ENCODE measurements around the gene ZMYND12.
A peak's percentile ranks its signal among the peaks of the same experiment; 100 is the strongest.

The ZMYND12 gene

DNA sequence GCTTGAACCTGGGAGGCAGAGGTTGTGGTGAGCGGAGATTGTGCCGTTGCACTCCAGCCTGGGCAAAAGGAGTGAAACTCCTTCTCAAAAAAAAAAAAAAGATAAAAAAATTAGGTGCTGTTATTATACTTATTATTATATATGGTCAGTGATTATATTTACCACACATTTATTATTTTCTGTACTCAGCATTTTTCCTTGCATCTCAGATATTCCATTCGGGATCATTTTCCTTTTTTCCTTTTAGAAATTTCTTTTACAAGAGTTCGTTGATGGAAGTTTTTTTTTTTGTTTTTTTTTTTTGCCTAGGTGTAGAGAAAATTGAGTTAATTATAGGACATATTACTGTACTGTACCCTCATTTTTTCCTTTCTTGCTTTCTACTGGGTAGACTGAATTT, 20.8 kb upstream of the ZMYND12 start:
- Histone ChIP-seq H3K27ac (ENCODE audit: low read length) (no peak overlapping the region), H3K4me3 (ENCODE audit: low read length) (no peak overlapping the region), H3K27me3 (ENCODE audit: control insufficient read depth, insufficient read depth, low read length) (no peaks in the 10 kb centered on the region), H3K9me3 (ENCODE audit: control insufficient read depth, insufficient read depth, low read length) (no peaks in the 10 kb centered on the region), H3K4me1 (ENCODE audit: control insufficient read depth, insufficient read depth, low read length) (no peaks in the 10 kb centered on the region), H3K36me3 (ENCODE audit: control insufficient read depth, insufficient read depth, low read length) (no peaks in the 10 kb centered on the region)
- no CpG with 5 or more reads among the region's 4 CpGs for WGBS (ENCODE audit: insufficient coverage, insufficient read length)
- no peak for DNase-seq (ENCODE audit: low read depth, low spot score)

- Histone ChIP-seq H3K4me3 (ENCODE audit: low read length) (no peak overlapping the region), H3K27me3 (ENCODE audit: control insufficient read depth, insufficient read depth, low read length) (no peaks in the 10 kb centered on the region), H3K4me1 (ENCODE audit: control insufficient read depth, insufficient read depth, low read length) (no peaks in the 10 kb centered on the region), H3K9me3 (ENCODE audit: control insufficient read depth, insufficient read depth, low read length) (no peaks in the 10 kb centered on the region), H3K36me3 (ENCODE audit: control insufficient read depth, insufficient read depth, low read length) (no peaks in the 10 kb centered on the region), H3K27ac (ENCODE audit: low read length) (no peak overlapping the region)
- WGBS (ENCODE audit: insufficient coverage, insufficient read length): no CpG with 5 or more reads among the region's 2 CpGs
- DNase-seq (ENCODE audit: low read depth, low spot score): no peak
Observed at GRCh38 chr1:42469727-42470126, 13.9 kb upstream of the ZMYND12 start.

DNA sequence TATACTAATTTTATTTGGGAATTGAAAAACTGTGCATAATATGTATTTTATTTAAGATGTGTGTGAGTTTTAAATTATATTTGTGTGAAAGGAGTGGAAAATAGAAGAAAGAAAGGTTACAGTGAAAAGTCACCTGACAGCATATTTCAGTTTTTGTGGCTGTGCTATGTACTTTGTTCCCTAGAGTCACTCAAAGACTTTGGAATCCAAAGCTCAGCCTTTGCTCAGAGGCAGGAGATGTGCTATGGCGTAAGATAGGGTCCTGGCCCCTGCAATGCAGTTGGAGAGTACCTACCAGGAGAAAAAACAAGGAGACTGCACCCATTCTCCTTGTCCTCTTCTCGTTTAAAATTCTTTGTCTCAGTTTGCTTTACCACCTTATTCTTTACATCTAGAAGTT, 10.2 kb upstream of the ZMYND12 start:
- WGBS (ENCODE audit: insufficient coverage, insufficient read length): no CpG with 5 or more reads among the region's 2 CpGs
- Histone ChIP-seq H3K27ac (ENCODE audit: low read length) (no peak overlapping the region), H3K9me3 (ENCODE audit: control insufficient read depth, insufficient read depth, low read length) (no peaks in the 10 kb centered on the region), H3K4me1 (ENCODE audit: control insufficient read depth, insufficient read depth, low read length) (0 out of 2 replicates have a peak, but pooled peaks cover 2% of the 10 kb centered on the region), H3K36me3 (ENCODE audit: control insufficient read depth, insufficient read depth, low read length) (no peaks in the 10 kb centered on the region), H3K27me3 (ENCODE audit: control insufficient read depth, insufficient read depth, low read length) (no peaks in the 10 kb centered on the region), H3K4me3 (ENCODE audit: low read length) (no peak overlapping the region)
- DNase-seq (ENCODE audit: low read depth, low spot score): no peak

DNA sequence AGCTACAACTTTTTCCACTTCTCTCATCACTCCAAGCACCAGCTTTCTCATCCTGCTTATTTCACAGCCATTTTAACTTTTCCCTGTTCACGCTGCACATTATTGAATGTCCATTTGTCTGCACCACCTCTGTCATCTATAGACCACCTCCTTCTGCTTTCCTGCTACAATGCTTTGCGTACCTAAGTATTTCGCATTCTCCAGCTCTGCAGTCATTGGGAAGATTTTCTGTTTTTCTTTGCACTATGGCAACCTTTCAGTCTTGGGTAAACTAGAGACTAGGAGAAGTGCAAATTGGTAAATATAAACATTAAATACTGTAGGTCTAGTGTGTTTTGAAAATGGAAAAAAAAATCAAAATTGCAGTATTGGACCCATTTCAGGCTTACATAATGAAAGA, 8.1 kb upstream of the ZMYND12 start:
- H3K4me3 ChIP-seq (ENCODE audit: low read length): no peak overlapping the region; the same call in 1 of the 2 replicates
- DNase-seq (ENCODE audit: low read depth, low spot score): no peak
- no CpG with 5 or more reads among the region's 3 CpGs for WGBS (ENCODE audit: insufficient coverage, insufficient read length)
- no peak overlapping the region for H3K27ac ChIP-seq (ENCODE audit: low read length)
- 0 out of 2 replicates have a peak, but pooled peaks cover 2% of the 10 kb centered on the region for H3K4me1 ChIP-seq (ENCODE audit: control insufficient read depth, insufficient read depth, low read length)
- H3K36me3 ChIP-seq (ENCODE audit: control insufficient read depth, insufficient read depth, low read length): no peaks in the 10 kb centered on the region
- no peaks in the 10 kb centered on the region for H3K27me3 ChIP-seq (ENCODE audit: control insufficient read depth, insufficient read depth, low read length)
- H3K9me3 ChIP-seq (ENCODE audit: control insufficient read depth, insufficient read depth, low read length): no peaks in the 10 kb centered on the region

- Histone ChIP-seq H3K4me1 (ENCODE audit: control insufficient read depth, insufficient read depth, low read length) (0 out of 2 replicates have a peak, but pooled peaks cover 2% of the 10 kb centered on the region), H3K27me3 (ENCODE audit: control insufficient read depth, insufficient read depth, low read length) (no peaks in the 10 kb centered on the region), H3K9me3 (ENCODE audit: control insufficient read depth, insufficient read depth, low read length) (no peaks in the 10 kb centered on the region), H3K27ac (ENCODE audit: low read length) (no peak within 1 kb of the TSS), H3K4me3 (ENCODE audit: low read length) (peak within 1 kb of the TSS; percentile 60; the same call in 1 of the 2 replicates), H3K36me3 (ENCODE audit: control insufficient read depth, insufficient read depth, low read length) (no peaks in the 10 kb centered on the region)
- no CpG with 5 or more reads among the region's 59 CpGs for WGBS (ENCODE audit: insufficient coverage, insufficient read length)
- DNase-seq (ENCODE audit: low read depth, low spot score): peak; percentile 98
Observed at GRCh38 chr1:42462828-42463763, 7.3 kb upstream of the ZMYND12 start, which contains the start of gene CCDC30. CCDC30 (plus strand) TSS chr1:42463286; CDS start chr1:42480552, 17,266 bp downstream.

DNA sequence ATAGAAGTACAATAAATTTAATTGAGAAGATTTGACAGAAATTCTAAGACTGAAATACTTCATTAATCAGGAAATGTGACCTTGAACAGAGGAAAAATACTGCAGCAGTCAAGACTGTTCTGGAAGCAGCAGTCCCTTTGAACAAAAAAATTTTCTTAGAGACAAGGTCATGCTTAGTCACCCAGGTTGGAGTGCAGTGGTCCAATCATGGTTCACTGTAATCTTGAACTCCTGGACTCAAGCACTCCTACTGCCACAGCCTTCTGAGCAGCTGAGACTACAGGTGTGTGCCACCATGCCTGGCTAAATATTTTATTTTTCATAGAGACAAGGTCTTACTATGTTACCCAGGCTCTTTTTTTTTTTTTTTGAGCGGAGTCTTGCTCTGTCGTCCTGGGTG, 5.4 kb upstream of the ZMYND12 start:
- H3K27ac ChIP-seq (ENCODE audit: low read length): no peak overlapping the region
- H3K4me1 ChIP-seq (ENCODE audit: control insufficient read depth, insufficient read depth, low read length): 0 out of 2 replicates have a peak, but pooled peaks cover 2% of the 10 kb centered on the region
- DNase-seq (ENCODE audit: low read depth, low spot score): no peak
- H3K4me3 ChIP-seq (ENCODE audit: low read length): no peak overlapping the region
- no peaks in the 10 kb centered on the region for H3K36me3 ChIP-seq (ENCODE audit: control insufficient read depth, insufficient read depth, low read length)
- no CpG with 5 or more reads among the region's 2 CpGs for WGBS (ENCODE audit: insufficient coverage, insufficient read length)
- H3K9me3 ChIP-seq (ENCODE audit: control insufficient read depth, insufficient read depth, low read length): no peaks in the 10 kb centered on the region
- H3K27me3 ChIP-seq (ENCODE audit: control insufficient read depth, insufficient read depth, low read length): no peaks in the 10 kb centered on the region

DNA sequence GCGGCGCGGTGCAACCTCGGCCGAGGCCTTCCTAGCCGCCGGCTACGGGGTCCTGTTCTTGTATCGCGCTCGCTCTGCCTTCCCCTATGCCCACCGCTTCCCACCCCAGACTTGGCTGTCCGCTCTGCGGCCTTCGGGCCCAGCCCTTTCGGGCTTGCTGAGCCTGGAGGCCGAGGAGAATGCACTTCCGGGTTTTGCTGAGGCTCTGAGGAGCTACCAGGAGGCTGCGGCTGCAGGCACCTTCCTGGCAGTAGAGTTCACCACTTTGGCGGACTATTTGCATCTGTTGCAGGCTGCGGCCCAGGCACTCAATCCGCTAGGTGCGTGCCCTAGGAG, 900 bp upstream of the ZMYND12 start:
- Histone ChIP-seq H3K27me3 (ENCODE audit: control insufficient read depth, insufficient read depth, low read length) (no peaks in the 10 kb centered on the region), H3K36me3 (ENCODE audit: control insufficient read depth, insufficient read depth, low read length) (no peaks in the 10 kb centered on the region), H3K9me3 (ENCODE audit: control insufficient read depth, insufficient read depth, low read length) (no peaks in the 10 kb centered on the region), H3K4me1 (ENCODE audit: control insufficient read depth, insufficient read depth, low read length) (no peaks in the 10 kb centered on the region), H3K4me3 (ENCODE audit: low read length) (peak overlapping the region; percentile 69), H3K27ac (ENCODE audit: low read length) (no peak overlapping the region)
- no CpG with 5 or more reads among the region's 23 CpGs for WGBS (ENCODE audit: insufficient coverage, insufficient read length)
- DNase-seq (ENCODE audit: low read depth, low spot score): no peak

GRCh38 chr1:42454403-42454802, 1.4 kb downstream of the ZMYND12 start:
- DNase-seq (ENCODE audit: low read depth, low spot score): no peak
- no peaks in the 10 kb centered on the region for H3K36me3 ChIP-seq (ENCODE audit: control insufficient read depth, insufficient read depth, low read length)
- no peak overlapping the region for H3K4me3 ChIP-seq (ENCODE audit: low read length)
- no peak overlapping the region for H3K27ac ChIP-seq (ENCODE audit: low read length)
- WGBS (ENCODE audit: insufficient coverage, insufficient read length): no CpG with 5 or more reads among the region's 5 CpGs
- H3K9me3 ChIP-seq (ENCODE audit: control insufficient read depth, insufficient read depth, low read length): no peaks in the 10 kb centered on the region
- H3K27me3 ChIP-seq (ENCODE audit: control insufficient read depth, insufficient read depth, low read length): no peaks in the 10 kb centered on the region
- H3K4me1 ChIP-seq (ENCODE audit: control insufficient read depth, insufficient read depth, low read length): no peaks in the 10 kb centered on the region

- H3K4me1 ChIP-seq (ENCODE audit: control insufficient read depth, insufficient read depth, low read length): no peaks in the 10 kb centered on the region
- no peaks in the 10 kb centered on the region for H3K27me3 ChIP-seq (ENCODE audit: control insufficient read depth, insufficient read depth, low read length)
- no peak overlapping the region for H3K4me3 ChIP-seq (ENCODE audit: low read length)
- no peaks in the 10 kb centered on the region for H3K36me3 ChIP-seq (ENCODE audit: control insufficient read depth, insufficient read depth, low read length)
- no peak overlapping the region for H3K27ac ChIP-seq (ENCODE audit: low read length)
- WGBS (ENCODE audit: insufficient coverage, insufficient read length): no CpG with 5 or more reads among the region's 4 CpGs
- no peak for DNase-seq (ENCODE audit: low read depth, low spot score)
- H3K9me3 ChIP-seq (ENCODE audit: control insufficient read depth, insufficient read depth, low read length): no peaks in the 10 kb centered on the region
Observed at GRCh38 chr1:42453386-42453785, 2.4 kb downstream of the ZMYND12 start.

DNA sequence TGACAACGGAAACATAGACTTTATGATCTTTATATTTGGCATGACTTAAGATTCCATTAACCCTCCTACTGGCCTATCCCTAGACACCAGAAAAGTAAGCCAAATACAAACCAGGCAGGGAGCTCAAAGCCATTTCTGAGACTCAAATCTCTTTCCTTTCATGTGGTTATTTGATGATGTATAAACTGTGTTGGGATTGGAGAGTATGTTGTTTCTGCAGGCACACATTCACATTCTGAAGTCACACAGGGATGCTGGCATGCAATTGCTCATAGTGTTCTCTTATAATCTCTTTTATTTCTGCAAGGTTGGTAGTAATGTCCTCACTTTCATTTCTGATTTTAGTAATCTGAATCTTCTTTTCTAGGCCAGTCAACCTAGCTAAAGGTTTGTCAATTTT, 5.8 kb downstream of the ZMYND12 start:
- H3K4me1 ChIP-seq (ENCODE audit: control insufficient read depth, insufficient read depth, low read length): no peaks in the 10 kb centered on the region
- H3K36me3 ChIP-seq (ENCODE audit: control insufficient read depth, insufficient read depth, low read length): no peaks in the 10 kb centered on the region
- H3K4me3 ChIP-seq (ENCODE audit: low read length): no peak overlapping the region
- no peak for DNase-seq (ENCODE audit: low read depth, low spot score)
- no peaks in the 10 kb centered on the region for H3K9me3 ChIP-seq (ENCODE audit: control insufficient read depth, insufficient read depth, low read length)
- WGBS (ENCODE audit: insufficient coverage, insufficient read length): no CpG with 5 or more reads among the region's 1 CpG
- H3K27ac ChIP-seq (ENCODE audit: low read length): no peak overlapping the region
- H3K27me3 ChIP-seq (ENCODE audit: control insufficient read depth, insufficient read depth, low read length): no peaks in the 10 kb centered on the region

DNA sequence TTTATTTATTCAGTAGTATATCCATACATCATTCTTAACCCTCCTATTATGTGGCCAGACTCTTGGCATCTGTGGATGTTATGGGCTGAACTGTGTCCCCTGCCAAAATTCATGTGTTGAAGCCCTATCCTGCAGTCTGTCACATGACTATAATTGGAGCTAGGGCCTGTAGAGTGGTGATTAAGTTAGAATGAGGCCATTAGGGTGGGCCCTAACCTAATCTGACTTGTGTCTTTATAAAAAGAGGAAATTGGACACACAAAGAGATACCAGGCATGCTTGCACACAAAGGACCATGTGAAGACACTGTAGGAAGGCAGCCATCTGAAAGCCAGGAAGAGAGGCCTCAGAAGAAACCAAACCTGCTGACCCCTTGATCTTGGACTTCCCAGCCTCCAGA, 6.6 kb downstream of the ZMYND12 start:
- H3K27ac ChIP-seq (ENCODE audit: low read length): no peak overlapping the region
- H3K27me3 ChIP-seq (ENCODE audit: control insufficient read depth, insufficient read depth, low read length): no peaks in the 10 kb centered on the region
- no peaks in the 10 kb centered on the region for H3K36me3 ChIP-seq (ENCODE audit: control insufficient read depth, insufficient read depth, low read length)
- DNase-seq (ENCODE audit: low read depth, low spot score): no peak
- H3K4me1 ChIP-seq (ENCODE audit: control insufficient read depth, insufficient read depth, low read length): no peaks in the 10 kb centered on the region
- H3K4me3 ChIP-seq (ENCODE audit: low read length): no peak overlapping the region
- no peaks in the 10 kb centered on the region for H3K9me3 ChIP-seq (ENCODE audit: control insufficient read depth, insufficient read depth, low read length)
